GM10266 (cell line): ENCODE measurements around the gene HERPUD1.
"Not testable (repeated sequence)": the region's sequence is repeated elsewhere in the genome, so short reads cannot be mapped to it uniquely, and the experiment has no call there.

Experiments used
- DNase-seq: peaks from one replicate; pipeline ENCODE4 v3.0.0; 2012; ENCODE audit errors: extremely low spot score
- CTCF ChIP-seq: IDR thresholded peaks from 2 replicates; pipeline ENCODE4 v1.5.1; 2012; ENCODE audit warnings: mild to moderate bottlenecking, low read depth; ENCODE audit not compliant: control insufficient read depth, insufficient read depth; ENCODE audit errors: missing control alignments

HERPUD1 gene

GRCh38 chr16:56931892-56932720 is at the start of gene HERPUD1:
Gene HERPUD1, plus strand, starts transcription at chr16:56932142. Its CDS starts 103 bp downstream, at chr16:56932245.
- no peak for TF ChIP-seq CTCF
- peak; percentile 97 for DNase-seq

GRCh38 chr16:56883586-56883985 is 48.4 kb upstream of the HERPUD1 start:
- no peak for DNase-seq
- TF ChIP-seq CTCF: no peak

DNA sequence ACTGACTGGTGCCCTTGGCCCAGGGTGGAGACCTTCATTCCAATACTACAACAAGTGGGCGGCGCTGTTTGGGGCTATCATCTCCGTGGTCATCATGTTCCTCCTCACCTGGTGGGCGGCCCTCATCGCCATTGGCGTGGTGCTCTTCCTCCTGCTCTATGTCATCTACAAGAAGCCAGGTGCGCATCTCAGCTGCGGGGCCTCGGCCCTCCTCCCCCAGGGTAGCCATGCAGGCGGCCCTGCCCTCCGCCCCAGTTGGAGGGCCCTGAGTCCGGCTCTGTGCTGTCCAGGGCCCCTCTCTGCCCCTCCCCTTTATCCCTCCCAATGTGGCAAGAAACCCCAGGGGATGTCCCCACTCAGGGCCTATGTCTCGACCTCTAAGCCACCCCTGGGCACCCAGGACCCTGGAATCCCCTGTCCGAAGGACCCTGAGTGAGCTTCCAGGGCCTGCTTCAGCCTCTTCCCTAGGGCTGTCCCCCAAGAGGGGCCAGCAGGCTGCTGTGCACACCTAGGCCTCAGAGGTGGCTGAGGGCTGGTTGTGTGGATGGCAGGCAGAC is 47.8 kb upstream of the HERPUD1 start:
- TF ChIP-seq CTCF: no peak
- DNase-seq: no peak

GRCh38 chr16:56884929-56885328 is 47.0 kb upstream of the HERPUD1 start:
- DNase-seq: not testable (repeated sequence)

- TF ChIP-seq CTCF: no peak
- DNase-seq: no peak
These were observed 46.3 kb upstream of the HERPUD1 start for GRCh38 chr16:56885446-56886162.

DNA sequence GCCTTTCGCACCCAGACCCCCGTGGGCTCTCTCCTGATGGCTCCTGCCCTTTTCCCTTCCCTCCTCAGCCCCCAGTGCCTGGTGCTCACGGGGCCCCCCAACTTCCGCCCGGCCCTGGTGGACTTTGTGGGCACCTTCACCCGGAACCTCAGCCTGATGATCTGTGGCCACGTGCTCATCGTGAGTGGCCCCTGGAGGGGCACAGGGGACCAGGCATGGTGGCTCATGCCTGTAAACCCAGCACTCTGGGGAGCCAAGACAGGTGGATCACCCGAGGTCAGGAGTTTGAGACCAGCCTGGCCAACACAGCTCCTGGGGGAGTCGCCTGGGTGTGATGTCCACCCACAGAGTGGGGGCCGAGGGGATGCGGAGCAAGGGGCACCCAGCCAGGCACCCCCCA is 45.6 kb upstream of the HERPUD1 start:
- no peak for TF ChIP-seq CTCF
- DNase-seq: no peak

DNA sequence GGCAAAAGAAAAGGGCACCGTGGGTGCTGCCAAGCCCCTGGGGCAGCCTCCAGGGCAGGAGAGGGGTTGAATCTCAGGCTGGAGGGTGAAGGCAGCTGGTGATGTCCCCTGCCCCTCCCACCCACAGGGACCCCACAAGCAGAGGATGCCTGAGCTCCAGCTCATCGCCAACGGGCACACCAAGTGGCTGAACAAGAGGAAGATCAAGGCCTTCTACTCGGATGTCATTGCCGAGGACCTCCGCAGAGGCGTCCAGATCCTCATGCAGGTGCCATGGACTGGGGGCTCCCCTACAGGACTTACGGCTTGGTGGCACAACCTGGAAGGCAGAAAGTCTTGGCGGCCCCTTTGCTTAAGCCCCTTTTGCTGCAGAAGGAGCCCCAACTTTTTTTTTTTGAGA is 45.1 kb upstream of the HERPUD1 start:
- no peak for TF ChIP-seq CTCF
- no peak for DNase-seq
